Measurements from ENCODE around the gene PTCHD1.

PTCHD1 gene

DNA sequence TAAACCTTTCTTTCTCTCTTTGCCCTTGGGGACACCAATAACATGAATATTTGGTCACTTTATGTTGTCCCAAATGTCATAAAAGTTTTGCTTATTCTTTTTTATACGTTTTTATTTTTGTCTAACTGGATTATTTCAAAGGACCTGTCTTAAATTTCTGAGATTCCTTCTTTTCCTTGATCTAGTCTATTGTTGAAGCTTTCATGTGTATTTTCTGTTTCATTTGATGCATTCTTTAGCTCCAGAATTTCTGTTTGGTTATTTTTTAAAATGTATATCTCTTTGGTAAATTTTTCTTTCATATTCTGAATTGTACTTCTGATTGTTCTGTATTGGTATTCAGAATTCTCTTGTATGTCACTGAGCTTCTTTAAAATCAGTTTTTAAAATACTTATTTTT lies 88.3 kb downstream of the PTCHD1 start:
- DNase-seq = no peak

DNA sequence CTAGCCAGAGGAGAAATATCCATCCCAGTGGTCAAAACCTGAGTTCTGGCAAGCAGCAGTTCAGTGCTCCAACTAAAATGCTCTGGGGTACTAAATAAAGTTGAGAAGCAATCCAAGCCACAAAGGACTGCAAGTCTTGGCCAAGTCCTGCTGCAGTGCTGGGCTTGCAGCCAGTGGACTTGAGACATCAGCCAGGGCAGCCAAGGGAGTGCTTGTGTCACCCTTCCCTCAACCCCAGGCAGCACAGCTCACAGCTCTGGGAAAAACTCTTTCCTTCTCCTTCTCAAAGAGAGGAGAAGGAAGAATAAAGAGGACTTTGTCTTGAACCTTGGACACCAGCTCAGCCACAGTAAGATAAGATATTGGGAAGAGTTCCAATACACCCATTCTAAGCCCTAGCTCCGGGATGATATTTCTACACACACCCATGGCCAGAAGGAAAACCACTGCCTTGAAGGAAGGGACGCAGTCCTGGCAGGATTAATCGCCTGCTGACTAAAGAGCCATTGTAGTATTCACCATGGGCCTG lies 99.8 kb downstream of the PTCHD1 start:
- DNase-seq = no peak

DNA sequence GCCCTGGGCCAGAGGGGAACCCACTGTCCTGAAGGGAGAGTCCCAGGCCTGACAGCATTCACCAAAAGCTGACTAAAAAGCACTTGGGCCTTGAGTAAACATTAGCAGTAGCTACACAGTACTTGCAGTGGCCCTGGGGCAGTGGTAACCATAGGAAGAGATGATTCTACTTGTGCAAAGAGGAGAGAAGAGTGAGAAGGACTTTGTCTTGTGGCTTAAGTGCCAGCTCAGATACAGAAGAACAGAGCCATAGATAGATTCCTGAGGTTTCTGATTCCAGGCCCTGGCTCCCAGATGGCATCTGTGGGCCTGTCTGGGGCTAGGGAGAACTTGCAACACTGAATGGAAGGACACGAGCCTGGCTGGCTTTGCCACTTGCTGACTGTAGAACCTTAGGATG lies 100.5 kb downstream of the PTCHD1 start:
- no peak for DNase-seq

DNA sequence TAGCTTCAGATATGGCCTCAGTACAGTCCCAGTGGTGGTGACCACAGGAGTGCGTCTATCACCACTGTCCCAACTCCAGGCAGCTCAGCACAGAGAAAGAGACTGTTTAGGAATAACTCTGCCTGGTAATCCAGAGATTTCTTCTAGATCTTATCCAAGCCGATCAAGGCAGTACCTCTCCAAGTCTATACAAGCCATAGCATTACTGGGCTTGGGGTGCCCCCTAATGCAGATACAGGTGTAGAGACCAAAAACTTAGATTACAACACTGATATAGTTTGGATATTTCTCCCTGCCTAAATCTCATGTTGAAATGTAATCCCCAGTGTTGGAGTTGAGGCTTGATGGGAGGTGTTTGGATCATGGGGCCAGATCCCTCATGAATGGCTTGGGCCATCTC lies 100.9 kb downstream of the PTCHD1 start:
- no peak for DNase-seq

GRCh38 chrX:23436875-23437274 lies 102.2 kb downstream of the PTCHD1 start:
- DNase-seq = no peak

DNA sequence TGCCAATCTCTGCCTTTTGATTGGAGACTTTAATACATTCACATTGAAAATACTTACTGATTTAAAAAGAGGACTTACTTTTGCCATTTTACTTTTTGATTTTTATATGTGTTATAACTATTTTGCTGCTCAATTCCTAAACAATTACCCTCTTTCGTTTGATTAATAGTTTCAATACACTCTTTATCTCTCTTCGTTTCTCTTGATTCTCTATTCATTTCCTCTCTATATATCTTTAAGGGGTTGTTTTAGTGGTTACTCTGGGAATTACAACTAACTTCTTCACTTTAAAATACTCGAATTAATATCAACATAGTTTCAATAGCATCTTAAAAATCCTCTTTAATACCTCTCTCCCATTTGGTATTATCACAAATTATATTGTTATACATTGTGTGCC lies 116.6 kb downstream of the PTCHD1 start:
- DNase-seq = no peak
